IMR-90 (cell line): ENCODE measurements around the gene CLDN4. TPM values are rescaled to one million over a fixed set of nuclear protein-coding genes. Genes with fewer than 3 reads are reported as not detected.

ENCODE experiments used
- ATAC-seq: fragments of 200-7000 bp; cut with Tn5 transposase; 2 replicates; pipeline ENCODE4 v1.9.1; 2020; ENCODE audit warnings: low read depth, mild to moderate bottlenecking, moderate library complexity
- BruUV-seq: library from RNA; stranded (reverse); fragments of 400-500 nt; replicated peaks from 2 replicates; lab custom pipeline; 2021; lab: Mats Ljungman, UMichigan
- CTCF ChIA-PET: fragments of 300-600 bp; formaldehyde crosslinking; extraction: SDS; loops from one replicate; lab custom pipeline; 2021; ENCODE audit warnings: antibody characterized with exemption; lab: Yijun Ruan, JAX
- POLR2A ChIA-PET: fragments of 300-600 bp; sonication (Branson Sonifier 250); formaldehyde crosslinking; loops from one replicate; lab custom pipeline; 2022; ENCODE audit warnings: antibody characterized with exemption; ENCODE audit not compliant: unreplicated experiment; lab: Charles Lee
- DNase-seq: peaks from one replicate; pipeline ENCODE4 v3.0.0; 2013
- H2AFZ ChIP-seq: replicated peaks from 2 replicates; pipeline ENCODE3; 2013; ENCODE audit warnings: low read length, mild to moderate bottlenecking; ENCODE audit not compliant: poor library complexity
- H2AK5ac ChIP-seq: 2 replicates; pipeline ENCODE4 v1.6.1; 2013; ENCODE audit warnings: low read depth, low read length, inconsistent platforms
- H2AK9ac ChIP-seq: replicated peaks from 2 replicates; pipeline ENCODE3; 2013; ENCODE audit warnings: mild to moderate bottlenecking, low read depth, low read length, moderate library complexity; ENCODE audit not compliant: poor library complexity
- H2BK120ac ChIP-seq: 2 replicates; pipeline ENCODE4 v1.6.1; 2013; ENCODE audit warnings: low read depth, low read length, inconsistent platforms
- H2BK15ac ChIP-seq: 3 replicates; pipeline ENCODE4 v1.6.1; 2013; ENCODE audit warnings: low read depth, low read length, inconsistent platforms
- H2BK20ac ChIP-seq: 2 replicates; pipeline ENCODE4 v1.6.1; 2013; ENCODE audit warnings: low read depth, mild to moderate bottlenecking, inconsistent platforms, low read length, moderate library complexity
- H2BK5ac ChIP-seq: 2 replicates; pipeline ENCODE4 v1.6.1; 2013; ENCODE audit warnings: mild to moderate bottlenecking, low read depth, low read length, inconsistent platforms; ENCODE audit not compliant: poor library complexity, severe bottlenecking
- H3K14ac ChIP-seq: replicated peaks from 2 replicates; pipeline ENCODE4 v1.6.1; 2013; ENCODE audit warnings: low read depth, low read length, inconsistent platforms
- H3K18ac ChIP-seq: 2 replicates; pipeline ENCODE4 v1.6.1; 2013; ENCODE audit warnings: low read depth, low read length, control low read depth
- H3K23ac ChIP-seq: 2 replicates; pipeline ENCODE4 v1.6.1; 2013; ENCODE audit warnings: low read depth, low read length, inconsistent platforms
- H3K27ac ChIP-seq: 2 replicates; pipeline ENCODE4 v1.5.1; 2013; ENCODE audit warnings: mild to moderate bottlenecking, control low read depth, low read length; ENCODE audit not compliant: insufficient read depth
- H3K27me3 ChIP-seq: 2 replicates; pipeline ENCODE4 v1.6.1; 2013; ENCODE audit warnings: low read length; ENCODE audit not compliant: control insufficient read depth, insufficient read depth
- H3K36me3 ChIP-seq: 2 replicates; pipeline ENCODE4 v1.6.1; 2013; ENCODE audit warnings: low read length, mixed read lengths; ENCODE audit not compliant: control insufficient read depth, insufficient read depth
- H3K4ac ChIP-seq: 2 replicates; pipeline ENCODE4 v1.6.1; 2013; ENCODE audit warnings: low read depth, low read length, inconsistent platforms
- H3K4me1 ChIP-seq: 2 replicates; pipeline ENCODE4 v1.6.1; 2013; ENCODE audit warnings: low read length, mixed read lengths; ENCODE audit not compliant: control insufficient read depth, insufficient read depth
- H3K4me2 ChIP-seq: 2 replicates; pipeline ENCODE4 v1.6.1; 2013; ENCODE audit warnings: low read depth, mild to moderate bottlenecking, control low read depth, low read length, moderate library complexity
- H3K4me3 ChIP-seq: 2 replicates; pipeline ENCODE4 v1.5.1; 2013; ENCODE audit warnings: low read depth, mild to moderate bottlenecking, control low read depth, low read length, moderate library complexity; ENCODE audit not compliant: insufficient read depth
- H3K56ac ChIP-seq: 2 replicates; pipeline ENCODE4 v1.6.1; 2013; ENCODE audit warnings: low read length, inconsistent platforms; ENCODE audit not compliant: insufficient read depth; ENCODE audit errors: extremely low read depth
- H3K79me1 ChIP-seq, 2 experiments: 2 replicates each; pipeline ENCODE4 v1.6.1; 2013; ENCODE audit warnings: low read length in 2 of 2, inconsistent platforms in 1 of 2, low read depth in 1 of 2
- H3K9ac ChIP-seq: 2 replicates; pipeline ENCODE4 v1.6.1; 2013; ENCODE audit warnings: low read depth, low read length, control low read depth
- H3K9me1 ChIP-seq: 2 replicates; pipeline ENCODE4 v1.6.1; 2013; ENCODE audit warnings: low read length, inconsistent platforms; ENCODE audit not compliant: insufficient read depth
- H3K9me3 ChIP-seq: 2 replicates; pipeline ENCODE4 v1.6.1; 2013; ENCODE audit warnings: low read length; ENCODE audit not compliant: control insufficient read depth, insufficient read depth
- H4K20me1 ChIP-seq: 2 replicates; pipeline ENCODE4 v1.6.1; 2013; ENCODE audit warnings: low read length, inconsistent platforms; ENCODE audit not compliant: insufficient read depth
- H4K5ac ChIP-seq: 2 replicates; pipeline ENCODE4 v1.6.1; 2013; ENCODE audit warnings: mild to moderate bottlenecking, low read depth, low read length, control low read depth
- H4K8ac ChIP-seq, 2 experiments: 2 replicates each; pipeline ENCODE4 v1.6.1; 2013; ENCODE audit warnings: low read depth in 2 of 2, low read length in 2 of 2, control low read depth in 1 of 2, inconsistent platforms in 1 of 2
- H4K91ac ChIP-seq: 2 replicates; pipeline ENCODE4 v1.6.1; 2013; ENCODE audit warnings: low read depth, low read length, inconsistent platforms; ENCODE audit not compliant: insufficient read depth
- BHLHE40 ChIP-seq: fragments of 150-350 bp; IDR thresholded peaks from 2 replicates; pipeline ENCODE4 v1.6.1; 2016; ENCODE audit warnings: mild to moderate bottlenecking, low read depth, low read length
- FOS ChIP-seq: fragments of 150-350 bp; IDR thresholded peaks from 2 replicates; pipeline ENCODE4 v1.6.1; 2016; ENCODE audit warnings: low read depth, low read length
- MAFK ChIP-seq: IDR thresholded peaks from 2 replicates; pipeline ENCODE4 v1.6.1; 2012; ENCODE audit warnings: low read depth, low read length, improper control_type of control experiment
- MAZ ChIP-seq: IDR thresholded peaks from 2 replicates; pipeline ENCODE4 v1.6.1; 2012; ENCODE audit warnings: low read depth, mild to moderate bottlenecking, low read length, improper control_type of control experiment, moderate library complexity, borderline replicate concordance
- MXI1 ChIP-seq: IDR thresholded peaks from 2 replicates; pipeline ENCODE4 v1.6.1; 2012; ENCODE audit warnings: low read depth, mild to moderate bottlenecking, low read length, moderate library complexity, borderline replicate concordance
- POLR2A ChIP-seq: IDR thresholded peaks from 2 replicates; pipeline ENCODE4 v1.6.1; 2012; ENCODE audit warnings: mild to moderate bottlenecking, low read depth, low read length
- RCOR1 ChIP-seq: IDR thresholded peaks from 2 replicates; pipeline ENCODE4 v1.6.1; 2012; ENCODE audit warnings: mild to moderate bottlenecking, low read length, improper control_type of control experiment; ENCODE audit not compliant: insufficient replicate concordance
- SMC3 ChIP-seq: fragments of 150-350 bp; IDR thresholded peaks from 2 replicates; pipeline ENCODE4 v1.6.1; 2016; ENCODE audit warnings: low read depth, mild to moderate bottlenecking, antibody characterized with exemption, low read length, moderate library complexity
- WGBS, 2 experiments: methylation state at CpG; one replicate each; pipeline versions ENCODE4 v1.1.5 to v1.1.7; 2013; ENCODE audit warnings: missing lambda C conversion rate in 2 of 2; ENCODE audit not compliant: insufficient read length in 1 of 2; ENCODE audit errors: extremely low coverage in 2 of 2; 5-methylcytosine and 5-hydroxymethylcytosine counted together
- dilution Hi-C: fragments of 300-500 bp; cut with HindIII; formaldehyde crosslinking; loops from one replicate; pipeline ENCODE4 v1.14.3; 2018; ENCODE audit warnings: low sequenced_read_pairs; ENCODE audit not compliant: unreplicated experiment
- in situ Hi-C: fragments of 300-500 bp; cut with MboI; formaldehyde crosslinking; loops from 3 replicates; pipeline ENCODE4 v1.14.3; 2019; ENCODE audit warnings: low sequenced_read_pairs, inconsistent platforms, mixed read lengths
- intact Hi-C: fragments of 100-400 bp; cut with micrococcal nuclease; formaldehyde crosslinking; loops from 2 replicates; pipeline ENCODE4 v1.10.0; 2022
- polyA plus RNA-seq, 3 experiments: library from polyadenylated mRNA; depleted of rRNA; stranded (reverse); fragments of >200 nt; gene quantifications; 2 replicates each; pipeline ENCODE4 v1.2.3, GENCODE V29; 2012; ENCODE audit warnings: low replicate concordance in 1 of 3
- total RNA-seq: library from RNA; depleted of rRNA; stranded (reverse); fragments of >200 nt; gene quantifications from 2 replicates; pipeline ENCODE4 v1.2.3, GENCODE V29; 2012
- TF ChIP-seq, protein P1 (sequence below): fragments of 150-350 bp; IDR thresholded peaks from 2 replicates; pipeline ENCODE4 v1.6.1; 2016; ENCODE audit warnings: low read depth, mild to moderate bottlenecking, low read length, moderate library complexity, borderline replicate concordance
- TF ChIP-seq, protein P2 (sequence below): conservative IDR thresholded peaks from 2 replicates; pipeline ENCODE4 v1.5.1; 2012; ENCODE audit warnings: mild to moderate bottlenecking, low read depth, low read length, improper control_type of control experiment

CLDN4 gene
- total and polyA plus RNA-seq, 2 of the 4 experiments (the other 2 are of a cell fraction): 2.9 to 4.4 TPM

DNA sequence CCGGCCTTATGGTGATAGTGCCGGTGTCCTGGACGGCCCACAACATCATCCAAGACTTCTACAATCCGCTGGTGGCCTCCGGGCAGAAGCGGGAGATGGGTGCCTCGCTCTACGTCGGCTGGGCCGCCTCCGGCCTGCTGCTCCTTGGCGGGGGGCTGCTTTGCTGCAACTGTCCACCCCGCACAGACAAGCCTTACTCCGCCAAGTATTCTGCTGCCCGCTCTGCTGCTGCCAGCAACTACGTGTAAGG lies 713 bp downstream of the CLDN4 start:
- no peak overlapping the region for H3K23ac ChIP-seq
- intact Hi-C loops: no loop called here
- H2AK9ac ChIP-seq: peak overlapping the region; percentile 90
- 86% methylated on average over 16 of the region's 16 CpGs; no CpG with 5 or more reads in 1 of the 2 experiments for WGBS, 2 experiments
- dilution Hi-C loops: no loop called here
- peak overlapping the region; percentile 35 for H2BK5ac ChIP-seq
- in situ Hi-C loops: no loop called here
- peak overlapping the region; percentile 61; the same call in 1 of the 2 replicates for H2BK20ac ChIP-seq
- H4K20me1 ChIP-seq: no peaks in the 10 kb centered on the region
- no peak overlapping the region for H4K5ac ChIP-seq
- no peak overlapping the region for H3K18ac ChIP-seq
- no peak overlapping the region for H3K9ac ChIP-seq
- H3K27ac ChIP-seq: no peak overlapping the region
- H3K36me3 ChIP-seq: no peaks in the 10 kb centered on the region
- H3K14ac ChIP-seq: 0 out of 2 replicates have a peak overlapping the region, but pooled peaks have one; percentile 41
- peak overlapping the region; percentile 81 for H2AFZ ChIP-seq
- ChIA-PET CTCF (no interaction called here), POLR2A (no interaction called here)
- no peak overlapping the region for H2BK120ac ChIP-seq
- H3K4ac ChIP-seq: peak overlapping the region; percentile 72
- no peak for TF ChIP-seq RCOR1
- TF ChIP-seq MAZ: no peak
- TF ChIP-seq FOS: no peak
- no peak for TF ChIP-seq SMC3
- TF ChIP-seq, protein P1, sequence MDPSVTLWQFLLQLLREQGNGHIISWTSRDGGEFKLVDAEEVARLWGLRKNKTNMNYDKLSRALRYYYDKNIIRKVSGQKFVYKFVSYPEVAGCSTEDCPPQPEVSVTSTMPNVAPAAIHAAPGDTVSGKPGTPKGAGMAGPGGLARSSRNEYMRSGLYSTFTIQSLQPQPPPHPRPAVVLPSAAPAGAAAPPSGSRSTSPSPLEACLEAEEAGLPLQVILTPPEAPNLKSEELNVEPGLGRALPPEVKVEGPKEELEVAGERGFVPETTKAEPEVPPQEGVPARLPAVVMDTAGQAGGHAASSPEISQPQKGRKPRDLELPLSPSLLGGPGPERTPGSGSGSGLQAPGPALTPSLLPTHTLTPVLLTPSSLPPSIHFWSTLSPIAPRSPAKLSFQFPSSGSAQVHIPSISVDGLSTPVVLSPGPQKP: no peak
- TF ChIP-seq MAFK: no peak
- TF ChIP-seq, protein P2, sequence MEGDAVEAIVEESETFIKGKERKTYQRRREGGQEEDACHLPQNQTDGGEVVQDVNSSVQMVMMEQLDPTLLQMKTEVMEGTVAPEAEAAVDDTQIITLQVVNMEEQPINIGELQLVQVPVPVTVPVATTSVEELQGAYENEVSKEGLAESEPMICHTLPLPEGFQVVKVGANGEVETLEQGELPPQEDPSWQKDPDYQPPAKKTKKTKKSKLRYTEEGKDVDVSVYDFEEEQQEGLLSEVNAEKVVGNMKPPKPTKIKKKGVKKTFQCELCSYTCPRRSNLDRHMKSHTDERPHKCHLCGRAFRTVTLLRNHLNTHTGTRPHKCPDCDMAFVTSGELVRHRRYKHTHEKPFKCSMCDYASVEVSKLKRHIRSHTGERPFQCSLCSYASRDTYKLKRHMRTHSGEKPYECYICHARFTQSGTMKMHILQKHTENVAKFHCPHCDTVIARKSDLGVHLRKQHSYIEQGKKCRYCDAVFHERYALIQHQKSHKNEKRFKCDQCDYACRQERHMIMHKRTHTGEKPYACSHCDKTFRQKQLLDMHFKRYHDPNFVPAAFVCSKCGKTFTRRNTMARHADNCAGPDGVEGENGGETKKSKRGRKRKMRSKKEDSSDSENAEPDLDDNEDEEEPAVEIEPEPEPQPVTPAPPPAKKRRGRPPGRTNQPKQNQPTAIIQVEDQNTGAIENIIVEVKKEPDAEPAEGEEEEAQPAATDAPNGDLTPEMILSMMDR: no peak
- no peak for TF ChIP-seq BHLHE40
- TF ChIP-seq MXI1: no peak
- no peak for TF ChIP-seq POLR2A
- DNase-seq (no peak), ATAC-seq (no peak)
- peaks cover 31% of the 10 kb centered on the region for H3K9me1 ChIP-seq
- H3K4me3 ChIP-seq: no peak overlapping the region
- H3K56ac ChIP-seq: no peak overlapping the region
- H3K4me1 ChIP-seq: peaks cover 11% of the 10 kb centered on the region
- no TSS peak for BruUV-seq
- H3K9me3 ChIP-seq: no peaks in the 10 kb centered on the region
- peak overlapping the region; percentile 40; the same call in 1 of the 3 replicates for H2BK15ac ChIP-seq
- H4K8ac ChIP-seq: peak overlapping the region in 1 of 2 experiments; percentile 47; a peak in 1 of 4 replicates
- H3K27me3 ChIP-seq: no peaks in the 10 kb centered on the region
- H2AK5ac ChIP-seq: peak overlapping the region; percentile 58
- no peak overlapping the region for H3K4me2 ChIP-seq
- H4K91ac ChIP-seq: 0 out of 2 replicates have a peak overlapping the region, but pooled peaks have one; percentile 49
- H3K79me1 ChIP-seq: peaks cover 0 to 11% of the 10 kb centered on the region in 2 experiments; a peak in 1 of 4 replicates
